ENCODE data around the gene CD99.

CD99 gene

GRCh38 chrX:2782171-2782570 is 91.1 kb downstream of the CD99 start (continued):
- TF ChIP-seq ZNF280C (tag by site-specific recombination; IDR thresholded peaks at IDR 0.05) (no peak), ZBTB17 (tag by site-specific recombination; IDR thresholded peaks at IDR 0.05) (no peak), ZSCAN18 (tag by site-specific recombination; IDR thresholded peaks at IDR 0.05) (no peak), OVOL3 (tag by site-specific recombination; IDR thresholded peaks at IDR 0.05) (no peak), ZBTB26 (tag by site-specific recombination; optimal IDR thresholded peaks at IDR 0.05) (no peak)

- H3K4me1 ChIP-seq (ENCODE audit: control insufficient read depth, insufficient read depth, low read length): no peaks in the 10 kb centered on the region
- ChIA-PET POLR2A (no interaction called here), CTCF (no interaction called here)
- no peak overlapping the region for H3K27ac ChIP-seq (ENCODE audit: extremely low read depth, low read depth, low read length)
- no peaks in the 10 kb centered on the region for H3K9me3 ChIP-seq (ENCODE audit: control insufficient read depth, insufficient read depth, low read depth, low read length)
- H3K4me3 ChIP-seq (ENCODE audit: low read depth, low read length): no peak overlapping the region
- H3K36me3 ChIP-seq (ENCODE audit: control insufficient read depth in 2 of 2, insufficient read depth in 1 of 2, low read length in 2 of 2): no peaks in the 10 kb centered on the region
- no peak for TF ChIP-seq ZNF138 (tag by site-specific recombination; IDR thresholded peaks at IDR 0.05; ENCODE audit: borderline replicate concordance)
- TF ChIP-seq ZNF26 (tag by site-specific recombination; IDR thresholded peaks at IDR 0.05): no peak
- TF ChIP-seq HOXD13 (CRISPR knock-in tag; IDR thresholded peaks at IDR 0.05; ENCODE audit: borderline replicate concordance): no peak
- TF ChIP-seq ZBTB6 (tag by site-specific recombination; IDR thresholded peaks at IDR 0.05): no peak
- TF ChIP-seq ZNF391 (tag by site-specific recombination; IDR thresholded peaks at IDR 0.05; ENCODE audit: borderline replicate concordance, low read depth): no peak
- TF ChIP-seq ZBTB11 (tag by site-specific recombination; conservative IDR thresholded peaks at IDR 0.05; ENCODE audit: low read depth): no peak
- TF ChIP-seq SCRT2 (tag by site-specific recombination; IDR thresholded peaks at IDR 0.05): no peak
- TF ChIP-seq ZNF596 (tag by site-specific recombination; IDR thresholded peaks at IDR 0.05): no peak
- no peak for TF ChIP-seq AEBP2 (tag by site-specific recombination; IDR thresholded peaks at IDR 0.05; ENCODE audit: borderline replicate concordance)
- TF ChIP-seq ZFP69B (tag by site-specific recombination; IDR thresholded peaks at IDR 0.05): no peak
- no peak for TF ChIP-seq ZNF518A (tag by site-specific recombination; conservative IDR thresholded peaks at IDR 0.05; ENCODE audit: low read depth)
Observed at GRCh38 chrX:2782778-2783177, 91.7 kb downstream of the CD99 start.
